ENCODE data around the gene CCDC102A.
A peak's percentile ranks its signal among the peaks of the same experiment; 100 is the strongest.

Gene CCDC102A

DNA sequence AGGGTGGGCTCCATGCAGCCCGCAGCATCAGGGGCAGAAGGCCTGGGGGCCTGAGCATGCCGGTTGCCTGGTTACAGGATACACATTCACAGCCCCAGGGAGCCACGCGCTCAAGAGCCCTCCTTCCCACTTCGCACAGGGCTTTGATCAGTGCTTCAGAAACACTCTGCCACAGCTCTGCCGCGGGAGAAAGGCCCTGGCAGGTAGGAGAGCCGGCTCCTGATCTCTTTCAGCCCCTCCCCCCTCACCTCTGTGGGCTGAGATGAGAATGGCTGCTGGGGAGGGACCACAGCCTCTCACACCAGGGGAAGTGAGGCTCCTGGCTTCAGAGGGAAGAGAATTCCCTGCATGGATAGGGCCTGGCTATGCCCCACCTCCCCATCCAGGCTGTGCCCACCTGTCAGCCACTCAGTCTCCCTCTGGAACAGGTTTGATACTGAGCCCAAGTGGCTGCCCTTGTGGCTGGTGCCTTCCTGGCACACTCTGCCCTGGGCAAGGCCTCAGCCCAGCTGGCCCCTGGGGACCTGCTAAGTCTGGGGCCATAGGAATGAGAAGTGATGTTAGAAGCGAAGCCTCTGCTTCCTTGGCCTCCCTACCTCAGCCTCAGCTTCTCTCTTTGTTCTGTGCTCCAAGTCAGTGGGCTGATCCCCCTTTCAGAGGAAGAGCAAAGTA lies 58.7 kb downstream of the CCDC102A start:
- in situ Hi-C loops (cut with MboI; ENCODE audit: low pct_unique_long_range_greater_than_20kb, low sequenced_read_pairs, unreplicated experiment): no loop called here
- TF ChIP-seq, protein P1, sequence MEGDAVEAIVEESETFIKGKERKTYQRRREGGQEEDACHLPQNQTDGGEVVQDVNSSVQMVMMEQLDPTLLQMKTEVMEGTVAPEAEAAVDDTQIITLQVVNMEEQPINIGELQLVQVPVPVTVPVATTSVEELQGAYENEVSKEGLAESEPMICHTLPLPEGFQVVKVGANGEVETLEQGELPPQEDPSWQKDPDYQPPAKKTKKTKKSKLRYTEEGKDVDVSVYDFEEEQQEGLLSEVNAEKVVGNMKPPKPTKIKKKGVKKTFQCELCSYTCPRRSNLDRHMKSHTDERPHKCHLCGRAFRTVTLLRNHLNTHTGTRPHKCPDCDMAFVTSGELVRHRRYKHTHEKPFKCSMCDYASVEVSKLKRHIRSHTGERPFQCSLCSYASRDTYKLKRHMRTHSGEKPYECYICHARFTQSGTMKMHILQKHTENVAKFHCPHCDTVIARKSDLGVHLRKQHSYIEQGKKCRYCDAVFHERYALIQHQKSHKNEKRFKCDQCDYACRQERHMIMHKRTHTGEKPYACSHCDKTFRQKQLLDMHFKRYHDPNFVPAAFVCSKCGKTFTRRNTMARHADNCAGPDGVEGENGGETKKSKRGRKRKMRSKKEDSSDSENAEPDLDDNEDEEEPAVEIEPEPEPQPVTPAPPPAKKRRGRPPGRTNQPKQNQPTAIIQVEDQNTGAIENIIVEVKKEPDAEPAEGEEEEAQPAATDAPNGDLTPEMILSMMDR (IDR thresholded peaks at IDR 0.05; ENCODE audit: extremely low read depth, insufficient read depth, missing control alignments): no peak
- no peak for DNase-seq (ENCODE audit: low spot score)

DNA sequence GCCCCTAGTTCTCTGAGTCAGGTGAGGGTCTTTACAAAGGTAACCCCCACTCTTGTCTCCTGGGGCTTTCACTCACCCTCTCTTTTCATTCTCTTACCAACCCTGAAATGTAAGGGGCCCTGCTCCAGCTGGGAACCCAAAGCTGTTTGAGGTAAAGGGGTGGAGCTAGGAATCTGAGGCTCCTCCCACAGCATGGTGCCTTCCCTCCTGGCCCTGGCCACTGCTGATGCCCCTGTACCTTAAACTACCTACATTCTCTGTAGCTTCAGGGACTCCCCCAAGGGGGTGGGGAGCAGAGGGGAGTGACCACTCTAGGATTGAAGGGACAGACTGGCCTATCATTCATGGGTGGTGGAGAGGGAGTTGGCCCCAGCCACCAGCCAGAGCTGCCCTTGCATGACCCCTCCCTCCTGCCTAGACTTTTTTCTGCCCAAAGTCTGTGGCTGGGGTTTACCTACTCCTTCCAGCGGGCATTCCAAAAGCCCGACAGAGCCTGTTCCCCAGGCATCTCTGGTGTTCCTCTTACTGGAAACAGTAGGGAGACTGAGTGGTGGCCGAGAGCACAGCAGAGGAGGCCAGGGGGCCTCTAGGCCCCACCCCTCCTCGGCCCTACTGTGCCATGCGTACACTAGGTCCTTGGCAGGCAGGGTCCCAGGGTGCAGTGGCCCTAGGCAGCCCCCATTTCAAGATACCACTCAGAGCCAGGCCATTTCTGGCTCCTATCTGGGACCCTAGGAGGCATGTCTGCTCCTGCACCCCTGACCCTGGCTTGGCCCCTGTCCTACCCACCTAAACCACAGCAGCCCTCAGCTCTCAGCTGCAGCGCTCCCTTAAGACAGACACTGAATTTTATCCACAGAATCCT lies 59.6 kb downstream of the CCDC102A start:
- no peak for DNase-seq (ENCODE audit: low spot score)
- TF ChIP-seq, protein P1 (IDR thresholded peaks at IDR 0.05; ENCODE audit: extremely low read depth, insufficient read depth, missing control alignments): no peak
- in situ Hi-C loops (cut with MboI; ENCODE audit: low pct_unique_long_range_greater_than_20kb, low sequenced_read_pairs, unreplicated experiment): no loop called here

DNA sequence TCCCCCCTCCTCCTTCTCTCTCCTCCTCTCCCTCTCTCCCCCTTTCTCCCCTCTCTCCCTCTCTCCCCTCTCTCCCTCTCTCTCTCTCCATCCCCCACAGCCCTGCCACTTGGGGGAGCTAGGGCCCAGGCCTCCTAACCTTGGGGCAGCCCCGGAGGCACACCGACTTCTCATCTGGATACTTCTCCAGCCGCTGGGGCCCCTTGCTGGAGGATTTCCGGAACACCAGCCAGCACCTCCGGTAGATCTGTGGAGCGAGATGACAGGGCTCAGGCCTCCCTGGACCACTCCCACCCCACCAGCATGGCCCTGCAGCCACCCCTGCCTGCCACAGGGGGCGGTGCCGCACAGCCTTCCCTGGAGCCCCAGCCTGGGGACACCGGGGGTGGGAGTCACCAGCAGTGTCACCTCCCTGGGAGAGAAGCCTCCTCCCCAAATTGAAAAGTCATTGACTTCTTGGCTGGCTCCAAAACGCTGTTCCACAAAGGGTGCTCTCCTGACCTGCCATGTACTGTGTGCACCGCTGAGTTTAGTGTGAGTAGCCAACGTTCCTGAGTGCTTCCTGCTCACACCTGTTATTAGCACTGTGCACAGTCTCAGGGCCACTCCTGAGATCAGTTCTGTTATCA lies 60.5 kb downstream of the CCDC102A start:
- TF ChIP-seq, protein P1 (IDR thresholded peaks at IDR 0.05; ENCODE audit: extremely low read depth, insufficient read depth, missing control alignments): peak; percentile 70
- DNase-seq (ENCODE audit: low spot score): peak; percentile 88
- in situ Hi-C loops (cut with MboI; ENCODE audit: low pct_unique_long_range_greater_than_20kb, low sequenced_read_pairs, unreplicated experiment): no loop called here

DNA sequence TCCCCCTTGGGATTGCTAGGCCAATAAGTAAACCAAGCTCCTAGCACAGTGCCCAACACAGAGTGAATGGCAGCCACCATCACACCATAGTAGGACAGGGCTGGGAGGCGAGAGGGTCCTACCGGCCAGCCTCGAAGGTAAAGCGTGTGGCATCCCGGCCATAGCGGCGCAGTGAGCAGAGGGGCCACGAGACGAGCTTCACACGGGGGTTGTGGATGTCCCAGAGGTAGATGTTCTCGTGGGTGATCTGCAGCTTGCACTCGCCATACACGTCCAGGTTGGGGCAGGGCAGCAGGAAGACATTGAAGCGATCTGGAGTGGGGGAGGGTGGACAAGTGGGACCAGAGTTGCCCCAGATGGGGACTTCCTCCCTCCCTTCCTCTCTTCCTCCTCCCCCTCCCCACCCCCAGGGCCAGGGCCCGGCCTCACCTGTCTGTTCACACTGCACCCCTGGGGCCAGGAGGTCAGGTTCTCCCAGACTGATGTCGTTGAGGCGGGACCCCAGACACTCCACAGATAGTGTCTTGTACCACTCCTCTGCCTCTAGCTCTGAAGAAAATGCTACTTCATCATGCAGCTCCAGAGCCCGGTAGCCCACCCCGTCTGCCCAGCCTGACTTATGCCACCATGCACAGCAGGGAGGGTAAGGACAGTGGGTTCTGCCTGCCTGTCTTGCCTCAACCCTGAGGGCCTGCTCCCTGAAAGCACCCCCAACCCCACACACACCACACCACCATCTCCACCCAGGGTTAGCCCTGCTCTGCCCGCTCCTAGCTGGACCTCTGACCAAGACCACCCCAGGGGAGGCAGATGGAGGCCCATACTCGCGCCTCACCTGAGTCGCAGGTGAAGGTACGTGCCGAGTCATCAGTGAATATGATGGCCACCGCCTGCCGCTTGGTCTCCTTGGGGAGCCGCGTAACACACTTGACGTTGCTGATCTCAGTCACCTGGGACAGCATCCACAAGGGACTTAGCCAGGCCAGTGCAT lies 61.4 kb downstream of the CCDC102A start:
- DNase-seq (ENCODE audit: low spot score): no peak
- TF ChIP-seq, protein P1 (IDR thresholded peaks at IDR 0.05; ENCODE audit: extremely low read depth, insufficient read depth, missing control alignments): no peak
- in situ Hi-C loops (cut with MboI; ENCODE audit: low pct_unique_long_range_greater_than_20kb, low sequenced_read_pairs, unreplicated experiment): no loop called here

DNA sequence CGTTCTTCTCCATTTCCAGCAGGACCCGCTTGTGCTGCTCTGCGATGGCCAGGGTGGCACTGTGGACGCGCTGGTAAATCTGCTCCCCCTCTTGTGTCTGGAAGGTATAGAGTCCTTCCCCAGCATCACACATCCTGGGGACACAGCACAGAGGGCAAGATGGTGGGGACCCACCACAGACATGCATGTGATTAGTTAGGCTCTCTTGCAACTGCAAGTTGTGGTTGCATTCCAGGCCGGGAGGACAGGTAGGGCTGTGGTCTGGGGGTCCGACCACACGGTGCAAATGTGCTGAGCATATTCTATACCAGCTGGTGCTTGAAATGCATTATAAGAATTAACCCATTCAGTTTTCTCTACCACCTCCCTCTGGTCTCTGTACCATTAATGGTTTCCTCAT lies 62.5 kb downstream of the CCDC102A start:
- TF ChIP-seq, protein P1 (IDR thresholded peaks at IDR 0.05; ENCODE audit: extremely low read depth, insufficient read depth, missing control alignments): no peak
- no peak for DNase-seq (ENCODE audit: low spot score)
- in situ Hi-C loops (cut with MboI; ENCODE audit: low pct_unique_long_range_greater_than_20kb, low sequenced_read_pairs, unreplicated experiment): no loop called here
